ENCODE data around the gene NTM. TPM values are rescaled to one million over a fixed set of nuclear protein-coding genes. Genes with fewer than 3 reads are reported as not detected.
"Not testable (repeated sequence)": the region's sequence is repeated elsewhere in the genome, so short reads cannot be mapped to it uniquely, and the experiment has no call there.

The NTM gene
- total and polyA plus RNA-seq, 2 experiments from 2014 or later = 1.1 to 1.7 TPM

GRCh38 chr11:131486100-131486499, 115.7 kb downstream of the NTM start:
- Histone ChIP-seq H3K4me3 (no peak overlapping the region), H3K36me3 (no peaks in the 10 kb centered on the region), H3K27ac (no peak overlapping the region), H3K9me3 (ENCODE audit: low read depth) (no peaks in the 10 kb centered on the region), H3K27me3 (no peaks in the 10 kb centered on the region), H3K4me1 (ENCODE audit: low read depth) (no peaks in the 10 kb centered on the region)
- peak in 1 of 2 donors; percentile 6 for DNase-seq (ENCODE audit: low read depth in 1 of 2, low spot score in 1 of 2)
- TF ChIP-seq CTCF (IDR thresholded peaks at IDR 0.05; ENCODE audit: low read depth, low read length) = no peak

GRCh38 chr11:131486937-131487635, 116.7 kb downstream of the NTM start:
- Histone ChIP-seq H3K4me3 (no peak overlapping the region), H3K27me3 (no peaks in the 10 kb centered on the region), H3K27ac (no peak overlapping the region), H3K36me3 (no peaks in the 10 kb centered on the region), H3K9me3 (ENCODE audit: low read depth) (no peaks in the 10 kb centered on the region), H3K4me1 (ENCODE audit: low read depth) (no peaks in the 10 kb centered on the region)
- no peak for TF ChIP-seq CTCF (IDR thresholded peaks at IDR 0.05; ENCODE audit: low read depth, low read length)
- DNase-seq (ENCODE audit: low read depth in 1 of 2, low spot score in 1 of 2) = no peak

GRCh38 chr11:131488238-131488637, 117.8 kb downstream of the NTM start:
- H3K4me3 ChIP-seq = no peak overlapping the region
- H3K27ac ChIP-seq = no peak overlapping the region
- TF ChIP-seq CTCF (IDR thresholded peaks at IDR 0.05; ENCODE audit: low read depth, low read length) = no peak
- H3K9me3 ChIP-seq (ENCODE audit: low read depth) = no peaks in the 10 kb centered on the region
- DNase-seq (ENCODE audit: low read depth in 1 of 2, low spot score in 1 of 2) = no peak
- H3K4me1 ChIP-seq (ENCODE audit: low read depth) = no peaks in the 10 kb centered on the region
- H3K36me3 ChIP-seq = no peaks in the 10 kb centered on the region
- no peaks in the 10 kb centered on the region for H3K27me3 ChIP-seq

GRCh38 chr11:131491503-131491902, 121.1 kb downstream of the NTM start:
- no peaks in the 10 kb centered on the region for H3K4me1 ChIP-seq (ENCODE audit: low read depth)
- no peak overlapping the region for H3K27ac ChIP-seq
- H3K36me3 ChIP-seq = no peaks in the 10 kb centered on the region
- no peak overlapping the region for H3K4me3 ChIP-seq
- TF ChIP-seq CTCF (IDR thresholded peaks at IDR 0.05; ENCODE audit: low read depth, low read length) = no peak
- no peaks in the 10 kb centered on the region for H3K27me3 ChIP-seq
- no peaks in the 10 kb centered on the region for H3K9me3 ChIP-seq (ENCODE audit: low read depth)
- peak in 1 of 2 donors; percentile 72 for DNase-seq (ENCODE audit: low read depth in 1 of 2, low spot score in 1 of 2)

GRCh38 chr11:131495423-131495822, 125.0 kb downstream of the NTM start:
- DNase-seq (ENCODE audit: low read depth in 1 of 2, low spot score in 1 of 2) = peak in 1 of 2 donors; percentile 26
- H3K36me3 ChIP-seq = no peaks in the 10 kb centered on the region
- H3K27me3 ChIP-seq = no peaks in the 10 kb centered on the region
- no peak for TF ChIP-seq CTCF (IDR thresholded peaks at IDR 0.05; ENCODE audit: low read depth, low read length)
- H3K4me3 ChIP-seq = no peak overlapping the region
- no peaks in the 10 kb centered on the region for H3K4me1 ChIP-seq (ENCODE audit: low read depth)
- no peak overlapping the region for H3K27ac ChIP-seq
- H3K9me3 ChIP-seq (ENCODE audit: low read depth) = no peaks in the 10 kb centered on the region

- H3K4me3 ChIP-seq; H3K27ac ChIP-seq; H3K27me3 ChIP-seq; H3K36me3 ChIP-seq; DNase-seq (ENCODE audit: low read depth in 1 of 2, low spot score in 1 of 2); H3K9me3 ChIP-seq (ENCODE audit: low read depth); H3K4me1 ChIP-seq (ENCODE audit: low read depth): not testable (repeated sequence)
Measured at GRCh38 chr11:131497686-131498085, 127.3 kb downstream of the NTM start.
